HUDEP-2 (cell line): ENCODE data around the gene TTC6.

Experiments
- DNase-seq, 76 experiments: peaks; one replicate each; lab custom pipeline; 2025; ENCODE audit not compliant: unreplicated experiment in 76 of 76; lab: John Stamatoyannopoulos, UW

TTC6 gene

DNA sequence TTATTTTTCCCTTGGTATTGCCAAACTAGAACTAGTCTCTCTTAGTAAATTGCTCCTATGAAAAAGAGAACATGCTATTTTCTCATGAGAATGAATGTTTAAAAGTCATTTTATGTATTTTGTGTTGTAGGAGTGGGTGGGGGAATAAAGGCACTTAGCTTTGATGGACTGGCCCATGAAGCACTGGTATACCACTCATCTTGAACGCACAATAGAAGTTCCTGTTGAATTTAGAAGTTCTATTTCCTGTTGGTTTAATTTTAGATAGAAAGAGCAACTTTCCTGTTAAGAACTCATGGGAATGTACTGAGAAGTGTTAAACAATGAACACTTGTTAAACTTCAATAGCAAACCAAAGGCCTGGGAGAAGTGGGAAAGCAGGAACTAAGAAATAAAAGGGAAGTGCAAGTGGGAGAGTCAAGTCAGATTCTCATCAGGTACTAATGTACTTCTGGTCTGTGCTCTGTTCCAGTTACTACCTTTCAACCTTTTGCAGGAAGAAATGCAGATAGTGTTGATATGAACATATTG, 23.1 kb downstream of the TTC6 start:
- DNase-seq: no peak

DNA sequence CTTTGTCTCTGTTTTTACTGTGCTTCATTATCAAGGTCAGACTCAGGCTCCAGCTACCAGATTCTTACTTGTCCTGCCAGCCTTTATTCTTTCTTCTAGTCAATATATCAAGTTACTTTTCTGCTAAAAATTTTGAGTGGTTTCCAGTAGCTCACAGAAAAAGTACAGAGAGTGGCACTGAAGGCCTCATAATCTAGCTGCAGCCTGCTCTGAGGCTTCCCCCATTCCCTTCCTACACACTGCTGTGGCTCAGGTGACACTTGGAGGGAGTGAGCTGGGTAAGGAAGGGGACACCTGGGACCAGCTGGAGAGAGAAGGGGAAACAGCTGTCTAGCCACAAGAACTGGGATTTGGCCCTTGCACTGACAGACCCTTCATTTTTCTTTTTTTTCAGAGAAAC, 25.4 kb downstream of the TTC6 start:
- no peak for DNase-seq

DNA sequence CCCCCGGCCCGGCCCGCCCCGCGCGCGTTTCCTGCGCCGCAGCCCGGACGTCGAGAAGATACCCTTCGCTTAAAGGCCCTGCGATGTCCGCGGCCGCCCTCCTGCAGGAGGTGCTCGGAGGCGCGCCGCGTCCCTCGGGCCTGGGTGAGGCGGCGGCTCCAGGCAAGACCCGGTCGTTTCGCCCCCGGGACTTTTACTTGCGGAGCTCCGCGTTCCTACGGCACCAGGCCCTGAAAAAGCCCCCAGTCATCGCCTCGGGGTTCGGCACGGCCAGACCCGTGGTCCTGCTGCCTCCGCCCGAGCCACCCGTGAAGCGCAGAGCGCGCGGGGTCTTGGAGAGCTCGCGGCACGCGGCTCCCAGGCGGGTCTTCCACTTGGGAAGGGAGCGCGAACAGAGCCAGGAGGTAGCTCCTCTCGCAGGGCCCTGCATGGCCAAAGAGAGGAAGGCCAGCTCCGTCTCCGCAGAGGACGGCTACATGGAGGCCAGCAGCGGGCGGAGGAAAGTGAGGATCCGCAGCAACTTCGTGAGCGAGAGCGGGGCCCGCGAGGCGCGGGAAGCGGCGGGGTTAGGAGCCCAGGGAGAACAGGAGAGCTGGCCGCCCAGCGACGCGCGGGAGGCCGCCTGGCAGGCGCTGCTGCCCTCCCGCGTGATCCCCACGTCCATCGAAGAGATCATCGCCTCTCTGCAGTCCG, 26.9 kb downstream of the TTC6 start:
- no peak for DNase-seq

DNA sequence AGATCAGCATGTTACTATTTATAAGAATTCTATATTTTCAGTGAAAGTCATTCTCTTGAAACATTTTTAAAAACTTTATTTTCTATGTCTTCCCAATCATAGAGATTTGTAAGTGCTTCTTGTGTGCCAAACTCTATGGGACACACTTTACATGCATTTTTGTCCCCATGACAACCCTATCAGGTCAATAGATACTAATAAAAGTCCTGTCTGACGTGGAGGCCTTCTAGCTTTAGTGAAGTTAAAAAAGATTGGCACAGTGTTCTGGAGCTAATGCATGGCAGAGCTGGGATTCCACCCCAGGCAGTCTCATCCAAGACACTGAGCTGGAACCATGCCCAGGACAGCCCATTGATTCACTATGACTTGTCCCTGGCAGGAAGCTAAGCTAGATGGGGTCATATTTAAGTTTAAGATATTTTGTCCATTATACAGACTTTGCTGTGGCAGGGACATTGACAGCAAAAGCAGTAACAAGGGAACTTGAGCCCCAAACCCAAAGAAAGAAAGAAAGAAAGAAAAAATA, 28.1 kb downstream of the TTC6 start:
- DNase-seq: no peak

DNA sequence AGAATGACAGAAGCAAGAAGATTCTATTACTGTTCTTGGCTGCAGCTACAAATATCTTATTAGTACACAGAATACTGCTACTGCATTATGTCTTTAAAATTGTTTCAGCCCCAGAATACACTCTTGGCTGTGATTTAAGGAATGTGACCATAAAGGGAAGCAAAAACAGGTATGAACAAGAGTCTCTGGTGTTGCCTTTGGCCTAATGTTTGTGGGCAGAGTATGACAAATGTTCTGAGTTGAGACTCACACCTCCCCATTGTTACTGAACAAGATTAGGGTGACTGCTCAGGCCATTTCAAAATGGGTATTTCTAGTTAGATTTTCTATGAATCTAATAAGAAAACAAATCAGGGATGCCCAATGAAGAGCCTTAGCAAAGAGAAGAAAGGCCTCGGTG, 28.5 kb downstream of the TTC6 start:
- DNase-seq: no peak

DNA sequence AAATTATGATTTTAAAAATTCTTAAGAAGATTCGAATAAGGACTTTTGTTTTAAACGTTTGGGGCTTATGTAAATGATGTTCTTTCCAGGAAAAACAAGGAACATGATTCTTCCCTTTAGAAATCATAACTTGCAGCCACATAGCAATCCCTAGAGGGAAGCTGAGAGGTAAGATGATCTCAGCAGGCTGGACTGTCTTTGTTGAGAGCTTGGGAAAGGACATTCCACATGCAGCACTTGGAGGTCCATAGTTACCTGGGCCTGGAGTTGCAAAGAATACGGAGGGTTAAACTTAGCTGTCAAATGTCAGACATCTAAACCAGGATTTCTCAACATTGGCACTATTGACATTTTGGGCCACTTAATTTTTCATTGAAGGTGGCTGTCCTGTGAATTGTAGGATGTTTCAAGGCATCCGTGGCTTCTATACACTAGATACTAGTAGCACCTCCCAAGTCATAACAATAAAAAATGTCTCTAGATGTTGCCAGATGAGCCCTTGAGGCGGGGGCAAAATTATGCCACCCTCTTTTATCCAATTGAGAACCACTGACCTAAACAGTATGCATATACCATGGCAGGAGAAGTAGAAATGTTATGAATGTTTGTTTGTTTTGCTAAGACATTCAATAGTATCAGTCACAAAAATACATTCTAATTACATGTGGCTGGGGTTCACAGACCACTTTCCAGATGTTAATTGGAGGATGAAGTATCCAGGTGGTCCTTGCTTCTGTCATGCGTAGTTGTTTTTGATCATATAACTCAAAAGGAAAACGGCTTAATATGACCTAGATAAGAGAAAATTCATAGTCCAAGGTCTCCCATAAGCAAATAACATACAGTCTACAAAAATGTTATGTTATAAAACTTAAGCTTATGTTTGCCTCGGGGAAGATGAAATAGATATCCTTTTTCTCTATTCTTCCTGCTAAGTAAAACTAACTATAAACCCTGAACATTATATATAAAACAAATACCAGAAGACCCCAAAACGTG, 30.5 kb downstream of the TTC6 start:
- DNase-seq: no peak

DNA sequence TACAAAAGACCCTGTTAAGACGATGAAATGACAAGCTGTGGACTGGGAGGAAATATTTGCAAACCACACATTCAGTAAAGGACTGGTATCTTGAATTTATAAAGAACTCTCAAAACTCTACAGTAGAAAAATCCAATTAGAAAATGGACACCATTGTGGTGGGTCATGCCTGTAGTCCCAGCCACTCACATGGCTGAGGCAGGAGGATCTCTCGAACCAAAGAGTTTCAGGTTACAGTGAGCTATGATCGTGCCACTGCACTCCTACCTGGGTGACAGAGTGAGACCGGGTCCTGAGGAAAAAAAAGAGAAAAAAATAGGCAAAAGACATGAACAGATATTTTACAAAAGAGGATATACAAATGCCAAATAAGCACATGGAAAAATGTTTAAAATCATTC, 41.9 kb downstream of the TTC6 start:
- no peak for DNase-seq

DNA sequence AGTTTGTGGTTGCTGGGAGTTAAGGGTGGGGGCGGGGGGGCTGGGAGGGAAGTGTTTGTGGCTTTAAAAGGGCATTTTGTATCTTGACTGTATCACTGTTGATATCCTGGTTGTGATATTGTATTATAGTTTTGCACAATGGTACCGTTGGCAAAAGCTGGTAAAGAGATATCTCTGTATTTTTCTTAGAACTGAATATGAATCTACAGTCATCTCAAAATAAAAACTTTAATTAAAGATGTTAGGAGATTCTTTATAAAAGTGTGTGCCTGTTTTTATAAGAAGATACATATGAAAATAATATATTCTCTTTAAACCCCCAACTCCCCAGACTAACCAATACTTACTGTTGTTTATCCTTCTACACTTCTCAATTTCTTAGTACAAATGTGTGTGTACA, 43.2 kb downstream of the TTC6 start:
- no peak for DNase-seq

DNA sequence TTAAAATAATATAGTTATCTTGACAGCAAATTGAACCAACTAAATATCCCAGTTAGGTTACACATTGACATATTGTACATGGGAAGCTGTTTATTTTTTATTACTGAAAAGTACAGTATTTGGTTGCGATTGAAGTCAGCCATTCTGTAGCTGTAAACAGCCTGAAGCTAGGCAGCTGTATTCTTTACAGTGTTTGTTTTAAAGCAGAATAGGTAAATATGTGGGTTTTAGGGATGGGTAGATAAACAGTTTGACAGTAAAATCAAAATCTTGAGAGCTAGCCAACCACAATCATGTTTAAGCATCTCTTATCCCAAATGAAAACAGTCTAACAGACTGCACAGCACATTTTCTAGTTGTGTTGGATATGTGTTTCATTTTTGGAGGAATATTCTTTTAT, 45.7 kb downstream of the TTC6 start:
- no peak for DNase-seq

DNA sequence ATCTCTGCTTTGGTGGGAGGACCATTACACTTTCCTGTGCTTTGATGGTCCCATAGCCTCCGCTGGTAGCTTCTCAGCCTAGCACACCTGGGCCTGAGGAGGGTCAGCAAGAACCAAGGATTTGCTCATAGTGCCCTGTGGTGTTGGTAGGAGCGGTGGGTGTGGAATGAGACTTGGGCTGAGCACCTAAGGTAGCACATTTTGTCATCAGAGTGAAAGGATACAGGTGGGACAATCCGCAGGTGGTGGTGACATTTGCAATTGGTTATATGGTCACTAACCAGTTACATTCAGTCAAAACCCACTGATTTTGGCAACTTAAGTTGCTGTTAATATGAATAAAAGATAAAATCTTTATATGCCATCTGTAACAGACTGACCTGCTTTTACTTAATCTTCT, 46.7 kb downstream of the TTC6 start:
- no peak for DNase-seq

DNA sequence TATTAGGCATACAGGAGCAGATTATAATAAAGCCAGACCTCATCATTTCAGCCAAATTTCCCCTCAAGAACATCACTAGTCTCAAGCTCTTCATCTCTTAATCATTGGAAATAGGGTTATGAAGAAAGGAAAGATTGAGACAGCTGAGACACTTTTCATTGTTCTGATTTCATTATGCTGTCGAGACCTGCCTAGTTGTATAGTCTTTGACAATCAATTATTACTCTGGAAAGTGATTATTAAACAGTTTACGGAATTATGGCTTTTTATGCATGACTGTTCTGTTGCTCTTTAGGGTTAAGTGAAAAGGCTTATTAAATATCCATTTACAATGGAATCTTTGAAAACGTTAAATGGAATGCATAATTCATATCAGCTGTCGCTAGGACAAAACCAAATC, 48.3 kb downstream of the TTC6 start:
- no peak for DNase-seq
